HFFc6 (cell line): ENCODE results near the gene VTI1B. TPM values are rescaled to one million over a fixed set of nuclear protein-coding genes. Genes with fewer than 3 reads are reported as not detected.

Source experiments
- DNase-seq: peaks from one replicate; pipeline ENCODE4 v3.0.0-alpha.2; 2018
- H3K27ac Mint-ChIP-seq: 2 replicates; pipeline ENCODE4 v1.8.0; 2020; ENCODE audit warnings: mild to moderate bottlenecking, mixed read lengths
- H3K27me3 Mint-ChIP-seq: 2 replicates; pipeline ENCODE4 v1.8.0; 2021; ENCODE audit warnings: mild to moderate bottlenecking, moderate library complexity, mixed read lengths; ENCODE audit not compliant: insufficient read depth
- H3K36me3 Mint-ChIP-seq: 2 replicates; pipeline ENCODE4 v1.8.0; 2021; ENCODE audit warnings: low read depth, mixed read lengths
- H3K4me1 Mint-ChIP-seq: 2 replicates; pipeline ENCODE4 v1.8.0; 2020; ENCODE audit warnings: low read depth, mixed read lengths
- H3K4me3 Mint-ChIP-seq: 2 replicates; pipeline ENCODE4 v1.8.0; 2020; ENCODE audit warnings: mild to moderate bottlenecking, moderate library complexity, mixed read lengths
- H3K9me3 Mint-ChIP-seq: 2 replicates; pipeline ENCODE4 v1.8.0; 2020; ENCODE audit warnings: mild to moderate bottlenecking, mixed read lengths
- CTCF ChIP-seq: fragments of 200-600 bp; sonication (generic); IDR thresholded peaks from 2 replicates; pipeline ENCODE4 v1.5.0; 2021; ENCODE audit warnings: antibody characterized with exemption, mild to moderate bottlenecking
- total RNA-seq, 6 experiments: library from RNA; stranded (reverse); fragmentation: NEBNext Ultra II Directional; extraction: Animal tissue kit (Norgen Biotek cat#: 25700); gene quantifications; 2 replicates in 1 of 6; 3 replicates in 5 of 6; pipeline ENCODE4 v1.2.3, GENCODE V29; 2021

VTI1B gene
- total RNA-seq, 6 experiments from 2014 or later: 154 to 178 (median 156) TPM

DNA sequence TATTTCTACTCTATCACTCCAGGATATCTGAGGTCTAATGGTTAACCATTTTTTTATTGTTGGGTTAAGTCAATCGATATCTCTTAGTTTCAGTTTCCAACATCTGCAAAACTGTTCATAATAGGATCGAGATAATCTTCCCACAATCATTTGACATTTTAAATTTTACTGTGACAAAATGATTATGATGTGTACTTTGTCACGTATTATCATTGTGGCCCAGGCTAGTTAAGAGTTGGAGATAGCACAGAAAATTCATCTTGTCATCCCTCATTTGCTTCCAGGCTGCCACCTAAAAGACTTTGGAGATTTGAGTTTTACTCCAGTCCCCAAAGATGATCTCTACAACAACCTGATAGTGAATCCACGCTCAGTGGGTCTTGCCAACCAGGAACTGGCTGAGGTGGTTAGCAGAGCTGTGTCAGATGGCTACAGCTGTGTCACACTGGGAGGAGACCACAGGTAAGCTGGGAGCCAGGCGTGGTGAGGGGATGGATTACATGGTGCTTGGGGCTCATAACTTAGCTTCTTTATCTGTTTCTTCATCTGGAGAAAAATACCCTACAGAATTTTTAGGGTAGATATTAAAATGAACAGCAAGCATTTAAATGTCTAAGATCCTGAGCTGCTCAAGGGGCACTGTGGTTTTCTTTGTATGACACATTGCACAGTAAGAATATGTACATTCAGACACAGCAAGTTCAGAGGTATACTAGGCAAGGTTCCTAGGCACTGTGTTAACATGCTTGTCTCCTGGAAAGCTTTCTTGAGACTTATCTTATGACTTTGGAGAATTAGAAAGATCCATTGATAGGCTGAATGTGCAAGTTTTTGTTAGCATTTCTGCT is 32.3 kb downstream of the VTI1B start:
- H3K36me3 Mint-ChIP-seq: peaks cover 14% of the 10 kb centered on the region
- no peaks in the 10 kb centered on the region for H3K9me3 Mint-ChIP-seq
- TF ChIP-seq CTCF: no peak
- H3K27ac Mint-ChIP-seq: no peak overlapping the region
- no peak overlapping the region for H3K4me3 Mint-ChIP-seq
- no peaks in the 10 kb centered on the region for H3K4me1 Mint-ChIP-seq
- no peak for DNase-seq
- peaks cover 2% of the 10 kb centered on the region; the same call in 1 of the 2 replicates for H3K27me3 Mint-ChIP-seq

GRCh38 chr14:67641480-67641879 is 33.0 kb downstream of the VTI1B start:
- no peak overlapping the region for H3K27ac Mint-ChIP-seq
- no peaks in the 10 kb centered on the region for H3K9me3 Mint-ChIP-seq
- TF ChIP-seq CTCF: no peak
- no peaks in the 10 kb centered on the region for H3K4me1 Mint-ChIP-seq
- H3K27me3 Mint-ChIP-seq: peaks cover 2% of the 10 kb centered on the region; the same call in 1 of the 2 replicates
- H3K4me3 Mint-ChIP-seq: no peak overlapping the region
- H3K36me3 Mint-ChIP-seq: peaks cover 7% of the 10 kb centered on the region
- no peak for DNase-seq

DNA sequence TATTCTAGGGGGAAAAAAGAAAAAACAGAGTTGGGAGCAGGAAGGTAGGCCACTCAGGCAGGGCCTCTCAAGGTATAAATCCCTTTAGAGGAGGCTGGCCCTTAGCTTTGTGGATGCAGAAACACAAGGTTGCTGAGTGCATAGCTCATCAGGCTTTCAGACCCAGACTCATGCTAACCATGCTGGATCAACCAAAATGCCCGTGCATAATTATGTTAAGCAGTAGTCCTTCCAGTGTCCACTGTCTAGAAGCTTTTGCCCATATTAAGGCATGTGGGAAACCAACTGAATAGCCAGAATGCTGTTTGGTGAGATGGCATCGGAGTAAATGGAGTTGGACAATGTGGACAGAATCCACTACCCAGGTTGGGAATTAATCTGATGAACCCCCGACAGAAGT is 35.8 kb downstream of the VTI1B start:
- no peak overlapping the region for H3K27ac Mint-ChIP-seq
- no peak for DNase-seq
- H3K27me3 Mint-ChIP-seq: peaks cover 2% of the 10 kb centered on the region
- no peak for TF ChIP-seq CTCF
- no peaks in the 10 kb centered on the region for H3K4me1 Mint-ChIP-seq
- no peaks in the 10 kb centered on the region for H3K9me3 Mint-ChIP-seq
- H3K4me3 Mint-ChIP-seq: no peak overlapping the region
- no peaks in the 10 kb centered on the region for H3K36me3 Mint-ChIP-seq

DNA sequence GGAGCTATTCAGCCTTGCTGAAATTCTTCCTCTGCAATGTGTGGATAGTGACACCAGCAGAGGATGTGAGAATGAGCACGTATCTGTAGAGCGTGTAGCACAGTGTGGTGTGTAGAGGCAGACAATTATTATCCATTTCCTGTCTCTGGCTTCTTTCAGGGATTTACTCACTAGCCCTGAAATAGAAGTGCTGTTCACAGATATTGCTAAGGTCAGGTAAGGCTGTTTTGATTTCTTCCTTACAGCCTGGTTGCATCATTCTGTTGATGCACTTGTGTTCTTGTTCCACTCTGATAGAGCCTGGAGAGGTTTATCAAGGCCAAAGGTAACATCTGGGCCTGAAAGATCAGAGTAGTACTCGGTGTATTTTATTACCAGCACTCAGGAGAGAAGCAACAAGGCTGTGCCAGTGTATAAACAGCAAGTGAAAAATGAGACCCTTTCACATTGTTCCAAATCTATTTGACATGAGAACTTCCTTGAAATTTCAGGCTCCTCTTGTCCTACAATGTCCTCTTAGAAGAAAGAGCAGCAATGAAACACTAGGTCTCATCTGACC is 38.0 kb downstream of the VTI1B start:
- H3K36me3 Mint-ChIP-seq: no peaks in the 10 kb centered on the region
- no peaks in the 10 kb centered on the region for H3K9me3 Mint-ChIP-seq
- H3K4me1 Mint-ChIP-seq: no peaks in the 10 kb centered on the region
- peaks cover 4% of the 10 kb centered on the region for H3K27me3 Mint-ChIP-seq
- no peak for TF ChIP-seq CTCF
- no peak overlapping the region for H3K27ac Mint-ChIP-seq
- no peak for DNase-seq
- no peak overlapping the region for H3K4me3 Mint-ChIP-seq

DNA sequence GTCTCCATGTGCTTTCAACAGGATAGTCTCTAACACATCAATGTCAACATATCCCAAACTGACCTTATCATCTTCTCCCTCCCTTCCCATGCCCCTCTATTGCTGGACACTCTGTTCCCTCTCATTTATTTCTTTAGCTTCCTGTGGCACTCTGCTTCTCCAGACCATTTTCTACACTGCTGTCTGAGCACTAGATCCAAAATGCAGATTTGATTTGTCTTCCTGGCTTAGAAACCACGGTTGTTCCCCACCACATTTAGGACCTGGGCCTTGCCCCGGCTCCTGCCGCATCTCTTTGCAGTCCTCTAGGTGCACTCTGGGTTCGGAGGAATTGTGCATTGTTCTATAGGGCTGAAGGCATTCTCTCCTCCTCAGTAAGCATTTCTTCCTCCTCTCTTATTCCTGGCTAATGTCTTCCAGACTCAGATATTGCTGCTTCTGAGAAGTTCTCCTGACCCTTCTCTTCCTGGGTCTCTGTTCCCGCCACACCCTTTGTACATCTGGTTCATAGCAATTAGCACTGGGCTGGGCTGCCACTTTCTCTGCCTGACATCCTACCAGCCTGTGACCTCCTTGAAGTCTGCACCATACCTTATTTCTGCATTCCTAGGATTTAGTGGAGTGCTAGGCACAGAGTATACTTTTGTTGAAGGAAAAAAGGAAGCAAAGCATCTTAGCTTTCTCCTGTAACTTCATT is 40.8 kb downstream of the VTI1B start:
- H3K36me3 Mint-ChIP-seq: no peaks in the 10 kb centered on the region
- no peak overlapping the region for H3K27ac Mint-ChIP-seq
- no peaks in the 10 kb centered on the region for H3K9me3 Mint-ChIP-seq
- no peak overlapping the region for H3K4me3 Mint-ChIP-seq
- no peak for DNase-seq
- H3K27me3 Mint-ChIP-seq: peaks cover 5% of the 10 kb centered on the region
- no peaks in the 10 kb centered on the region for H3K4me1 Mint-ChIP-seq
- TF ChIP-seq CTCF: no peak
